Measurements from ENCODE around the gene ZSWIM9.
"Not testable (repeated sequence)": the region's sequence is repeated elsewhere in the genome, so short reads cannot be mapped to it uniquely, and the experiment has no call there.

The ZSWIM9 gene

GRCh38 chr19:48192750-48193149 is 22.3 kb downstream of the ZSWIM9 start:
- no peaks in the 10 kb centered on the region for H3K4me1 Mint-ChIP-seq
- H3K4me3 Mint-ChIP-seq, result no peak overlapping the region
- peaks cover 4% of the 10 kb centered on the region for H3K36me3 Mint-ChIP-seq
- no peaks in the 10 kb centered on the region for H3K9me3 Mint-ChIP-seq
- no peak overlapping the region for H3K27ac Mint-ChIP-seq
- H3K27me3 Mint-ChIP-seq, result no peaks in the 10 kb centered on the region

GRCh38 chr19:48194041-48194843 is 23.8 kb downstream of the ZSWIM9 start:
- Mint-ChIP-seq H3K9me3 (no peaks in the 10 kb centered on the region), H3K4me1 (no peaks in the 10 kb centered on the region), H3K27me3 (no peaks in the 10 kb centered on the region), H3K36me3 (peaks cover 2% of the 10 kb centered on the region), H3K4me3 (no peak overlapping the region), H3K27ac (no peak overlapping the region)

DNA sequence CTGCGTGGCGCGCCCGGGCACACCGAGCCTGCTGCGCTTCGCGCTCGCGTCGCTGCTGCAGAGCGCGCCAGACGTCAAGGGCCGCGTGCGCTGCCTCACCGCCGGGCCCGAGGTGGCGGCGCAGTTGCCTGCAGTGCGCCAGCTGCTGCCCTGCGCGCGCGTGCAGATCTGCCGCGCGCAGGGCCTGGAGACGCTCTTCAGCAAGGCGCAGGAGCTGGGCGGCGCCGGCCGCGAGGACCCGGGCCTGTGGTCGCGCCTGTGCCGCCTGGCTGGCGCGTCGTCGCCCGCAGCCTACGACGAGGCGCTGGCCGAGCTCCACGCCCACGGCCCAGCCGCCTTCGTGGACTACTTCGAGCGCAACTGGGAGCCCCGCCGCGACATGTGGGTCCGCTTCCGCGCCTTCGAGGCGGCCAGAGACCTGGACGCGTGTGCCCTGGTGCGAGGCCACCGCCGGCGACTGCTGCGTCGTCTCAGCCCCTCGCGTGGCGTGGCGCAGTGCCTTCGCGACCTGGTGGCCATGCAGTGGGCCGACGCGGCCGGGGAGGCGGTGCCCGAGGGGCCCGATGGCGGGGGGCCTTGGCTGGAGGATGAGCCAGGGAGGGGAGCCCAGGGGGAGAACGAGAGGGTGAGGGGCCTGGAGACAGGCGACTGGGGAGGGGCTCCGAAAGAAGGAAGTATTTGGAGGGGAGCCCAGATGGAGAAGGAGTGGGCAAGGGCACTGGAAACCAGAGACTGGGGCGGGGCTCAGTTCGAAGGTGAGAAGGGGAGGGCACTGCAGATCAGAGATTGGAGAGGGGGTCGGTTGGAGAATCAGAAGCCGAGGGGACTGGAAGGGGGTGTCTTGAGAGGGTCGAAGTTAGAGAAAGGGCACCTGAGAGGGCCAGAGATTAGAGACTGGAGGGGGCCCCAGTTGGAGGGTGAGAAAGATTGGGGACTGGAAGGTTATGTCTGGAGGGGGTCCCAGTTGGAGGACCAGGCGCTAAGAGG is 24.7 kb downstream of the ZSWIM9 start:
- H3K27ac Mint-ChIP-seq, result no peak overlapping the region
- no peaks in the 10 kb centered on the region for H3K4me1 Mint-ChIP-seq
- no peak overlapping the region for H3K4me3 Mint-ChIP-seq
- no peaks in the 10 kb centered on the region for H3K27me3 Mint-ChIP-seq
- no peaks in the 10 kb centered on the region for H3K9me3 Mint-ChIP-seq
- peaks cover 2% of the 10 kb centered on the region for H3K36me3 Mint-ChIP-seq

GRCh38 chr19:48196321-48196763 is 25.9 kb downstream of the ZSWIM9 start:
- Mint-ChIP-seq H3K9me3 (no peaks in the 10 kb centered on the region), H3K4me1 (no peaks in the 10 kb centered on the region), H3K36me3 (peaks cover 2% of the 10 kb centered on the region), H3K4me3 (no peak overlapping the region), H3K27ac (no peak overlapping the region), H3K27me3 (no peaks in the 10 kb centered on the region)

DNA sequence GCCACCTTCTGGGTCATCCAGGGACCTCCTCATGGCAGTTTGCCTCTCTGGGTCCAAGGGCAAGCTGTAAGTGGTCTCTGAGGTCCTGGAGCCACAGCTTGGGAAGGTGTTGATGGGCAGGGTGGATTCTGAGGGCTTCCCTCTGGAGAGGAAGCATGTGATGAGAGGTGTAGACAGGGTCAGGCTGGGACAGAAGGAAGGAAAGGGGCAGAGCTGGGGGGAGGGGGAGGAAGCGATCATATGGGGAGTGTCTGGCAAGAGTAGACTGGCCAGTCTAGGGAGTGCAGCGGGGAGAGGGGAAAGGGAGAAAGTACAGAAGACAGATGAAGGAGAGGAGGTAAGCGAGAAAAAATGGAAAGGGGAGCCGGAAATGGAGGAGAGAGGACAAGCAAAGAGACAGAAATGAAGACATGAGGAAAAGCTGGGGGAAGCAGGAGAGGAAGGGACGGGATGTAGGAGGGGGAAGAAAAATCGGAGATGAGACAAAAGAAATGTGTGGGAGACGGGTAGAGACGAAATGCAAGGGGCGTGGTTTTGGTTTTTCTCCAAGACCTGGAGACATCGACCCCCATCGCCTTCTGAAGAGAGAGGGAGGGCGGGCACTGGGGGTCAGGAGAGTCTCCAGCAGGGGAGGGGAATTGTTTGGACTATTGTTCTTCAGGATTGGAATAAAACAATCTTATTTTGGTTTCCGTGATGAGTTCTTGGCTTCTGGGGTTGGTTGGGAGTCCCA is 26.6 kb downstream of the ZSWIM9 start:
- Mint-ChIP-seq H3K36me3 (peaks cover 2% of the 10 kb centered on the region), H3K4me3 (no peak overlapping the region), H3K27ac (no peak overlapping the region), H3K27me3 (no peaks in the 10 kb centered on the region), H3K9me3 (no peaks in the 10 kb centered on the region), H3K4me1 (no peaks in the 10 kb centered on the region)

- Mint-ChIP-seq H3K4me3 (no peak overlapping the region), H3K36me3 (no peaks in the 10 kb centered on the region), H3K4me1 (peaks cover 18% of the 10 kb centered on the region), H3K9me3 (no peaks in the 10 kb centered on the region), H3K27ac (no peak overlapping the region), H3K27me3 (no peaks in the 10 kb centered on the region)
Observed at GRCh38 chr19:48203222-48203793, 32.8 kb downstream of the ZSWIM9 start.

DNA sequence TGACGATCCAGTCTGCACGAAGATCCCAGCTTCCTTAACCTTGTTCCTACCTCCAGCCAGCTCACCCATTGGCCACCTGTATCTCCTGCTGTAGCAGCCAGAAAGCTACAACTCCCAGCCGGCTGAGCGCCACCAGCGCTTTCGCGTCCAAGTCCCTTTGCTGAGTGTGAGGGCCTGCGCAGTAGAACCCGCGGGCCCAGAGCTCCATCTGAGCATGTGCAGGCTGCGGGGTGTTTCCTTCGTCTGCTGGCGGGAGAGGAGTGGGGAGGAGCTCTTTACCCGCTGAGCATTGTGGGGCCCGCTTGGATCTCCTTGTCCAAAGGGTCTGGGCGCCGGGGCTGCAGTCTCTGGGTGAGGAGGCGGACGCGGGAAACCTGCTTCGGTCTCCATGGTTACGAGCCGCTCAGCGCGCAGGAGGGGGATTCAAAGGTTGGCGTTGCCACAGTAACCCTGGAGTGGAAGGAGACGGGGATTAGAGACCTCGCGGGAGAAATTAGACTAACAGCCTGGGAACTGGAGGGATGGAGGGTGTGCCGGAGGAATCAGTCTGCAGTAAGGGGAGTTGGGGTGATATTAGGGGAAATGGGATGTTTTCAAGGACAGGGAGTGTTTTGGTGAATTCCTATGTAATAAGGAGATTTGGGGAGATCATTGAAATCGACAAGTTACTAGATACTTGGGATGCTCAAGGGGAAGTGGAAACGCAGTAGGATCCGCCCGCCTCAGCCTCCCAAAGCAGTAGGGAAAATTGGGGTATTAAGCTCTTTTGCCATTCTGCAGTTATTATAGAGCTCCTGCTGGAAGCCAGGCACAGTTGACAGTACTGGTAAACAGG is 33.5 kb downstream of the ZSWIM9 start:
- Mint-ChIP-seq H3K9me3 (no peaks in the 10 kb centered on the region), H3K27me3 (no peaks in the 10 kb centered on the region), H3K27ac (no peak overlapping the region), H3K4me1 (peaks cover 19% of the 10 kb centered on the region), H3K36me3 (no peaks in the 10 kb centered on the region), H3K4me3 (no peak overlapping the region)

DNA sequence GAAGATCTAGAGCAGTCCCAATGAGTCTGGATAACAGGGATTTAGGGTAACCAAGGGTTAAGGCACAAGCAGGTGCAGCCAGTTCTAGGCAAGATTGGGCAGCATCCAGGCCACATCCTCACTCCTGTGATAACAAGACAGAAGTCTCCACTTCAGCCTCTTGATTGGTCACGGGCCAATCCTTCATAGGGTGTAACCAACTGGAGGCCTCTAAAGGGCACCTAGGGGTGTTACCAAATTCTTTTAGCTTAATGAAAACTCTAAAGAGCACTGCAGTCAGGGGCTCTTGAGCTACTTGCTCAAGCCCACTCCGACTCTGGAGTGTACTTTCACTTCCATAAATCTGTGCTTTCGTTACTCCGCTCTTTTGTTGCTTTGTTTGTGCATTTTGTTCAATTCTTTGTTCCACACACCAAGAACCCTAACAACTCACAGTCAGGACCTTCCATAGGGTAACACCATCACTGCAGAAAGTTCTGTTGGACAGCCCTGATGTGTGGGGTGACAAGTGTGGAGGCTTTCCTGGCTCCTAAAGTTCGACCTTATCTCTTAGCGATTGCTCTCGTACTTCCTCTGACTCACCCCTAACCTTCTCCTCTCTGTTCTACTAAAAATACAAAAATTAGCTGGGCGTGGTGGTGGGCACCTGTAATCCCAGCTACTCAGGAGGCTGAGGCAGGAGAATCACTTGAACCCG is 36.1 kb downstream of the ZSWIM9 start:
- no peaks in the 10 kb centered on the region for H3K9me3 Mint-ChIP-seq
- H3K27ac Mint-ChIP-seq, result peak overlapping the region; percentile 81
- H3K27me3 Mint-ChIP-seq, result no peaks in the 10 kb centered on the region
- H3K36me3 Mint-ChIP-seq, result peaks cover under 1% of the 10 kb centered on the region
- H3K4me1 Mint-ChIP-seq, result peaks cover 31% of the 10 kb centered on the region
- no peak overlapping the region for H3K4me3 Mint-ChIP-seq

GRCh38 chr19:48210005-48210404 is 39.5 kb downstream of the ZSWIM9 start:
- H3K4me1 Mint-ChIP-seq, result peaks cover 31% of the 10 kb centered on the region
- no peaks in the 10 kb centered on the region for H3K9me3 Mint-ChIP-seq
- H3K27ac Mint-ChIP-seq, result peak overlapping the region; percentile 83
- H3K4me3 Mint-ChIP-seq, result no peak overlapping the region
- peaks cover 7% of the 10 kb centered on the region for H3K36me3 Mint-ChIP-seq
- H3K27me3 Mint-ChIP-seq, result no peaks in the 10 kb centered on the region

- Mint-ChIP-seq H3K27ac (no peak overlapping the region), H3K4me3 (no peak overlapping the region), H3K27me3 (no peaks in the 10 kb centered on the region), H3K9me3 (no peaks in the 10 kb centered on the region), H3K4me1 (peaks cover 27% of the 10 kb centered on the region), H3K36me3 (peaks cover 14% of the 10 kb centered on the region)
Observed at GRCh38 chr19:48213959-48214358, 43.5 kb downstream of the ZSWIM9 start.

- peaks cover 12% of the 10 kb centered on the region for H3K36me3 Mint-ChIP-seq
- peaks cover 15% of the 10 kb centered on the region for H3K4me1 Mint-ChIP-seq
- peak overlapping the region; percentile 35 for H3K27ac Mint-ChIP-seq
- H3K27me3 Mint-ChIP-seq, result no peaks in the 10 kb centered on the region
- H3K9me3 Mint-ChIP-seq, result no peaks in the 10 kb centered on the region
- no peak overlapping the region for H3K4me3 Mint-ChIP-seq
Observed at GRCh38 chr19:48216933-48217332, 46.5 kb downstream of the ZSWIM9 start.

GRCh38 chr19:48218997-48219396 is 48.5 kb downstream of the ZSWIM9 start:
- Mint-ChIP-seq H3K27ac (peak overlapping the region; percentile 72), H3K27me3 (no peaks in the 10 kb centered on the region), H3K9me3 (no peaks in the 10 kb centered on the region), H3K36me3 (peaks cover 12% of the 10 kb centered on the region), H3K4me1 (peaks cover 15% of the 10 kb centered on the region), H3K4me3 (no peak overlapping the region)

DNA sequence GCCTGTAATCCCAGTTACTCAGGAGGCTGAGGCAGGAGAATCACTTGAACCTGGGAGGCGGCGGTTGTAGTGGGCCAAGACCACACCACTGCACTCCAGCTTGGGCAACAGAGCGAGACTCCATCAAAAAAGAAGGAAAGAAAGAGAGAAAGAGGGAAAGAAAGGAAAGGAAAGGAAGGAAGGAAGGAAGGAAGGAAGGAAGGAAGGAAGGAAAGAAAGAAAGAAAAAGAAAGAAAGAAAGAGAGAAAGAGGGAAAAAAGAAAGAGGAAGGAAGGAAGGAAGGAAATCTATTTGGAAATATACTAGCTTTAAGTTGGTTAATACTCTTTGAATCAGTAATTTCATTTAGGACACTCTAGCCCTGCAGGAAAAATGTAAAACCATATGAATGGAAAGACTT is 50.3 kb downstream of the ZSWIM9 start:
- H3K27me3 Mint-ChIP-seq, H3K36me3 Mint-ChIP-seq: not testable (repeated sequence)

GRCh38 chr19:48221628-48222027 is 51.1 kb downstream of the ZSWIM9 start:
- Mint-ChIP-seq H3K36me3 (peaks cover 2% of the 10 kb centered on the region), H3K27me3 (no peaks in the 10 kb centered on the region), H3K9me3 (no peaks in the 10 kb centered on the region), H3K27ac (no peak overlapping the region), H3K4me1 (no peaks in the 10 kb centered on the region), H3K4me3 (no peak overlapping the region)

More for the DNA sequence above, 50.3 kb downstream of the ZSWIM9 start:
- H3K27ac Mint-ChIP-seq, H3K4me1 Mint-ChIP-seq, H3K4me3 Mint-ChIP-seq, H3K9me3 Mint-ChIP-seq: not testable (repeated sequence)
